Prostate gland (tissue), 2 donors: ENCODE measurements around the gene PHACTR2. TPM values are rescaled to one million over a fixed set of nuclear protein-coding genes. Genes with fewer than 3 reads are reported as not detected.

Source experiments
- DNase-seq: peaks from one replicate; pipeline ENCODE4 v3.0.0-alpha.2; 2019; ENCODE audit warnings: low spot score
- H3K27ac ChIP-seq, 2 donors: fragments of 200-600 bp; sonication (generic); 2 replicates each; pipeline ENCODE4 v1.5.1; 2017 to 2019
- H3K27me3 ChIP-seq: fragments of 200-600 bp; sonication (generic); replicated peaks from 2 replicates; pipeline ENCODE4 v1.5.1; 2019; ENCODE audit not compliant: insufficient read depth
- H3K36me3 ChIP-seq, 2 donors: fragments of 200-600 bp; sonication (generic); 1 replicate in 1 of 2; 2 replicates in 1 of 2; pipeline versions ENCODE4 v1.5.1 to v1.8.1; 2017 to 2019
- H3K4me1 ChIP-seq: fragments of 200-600 bp; sonication (generic); replicated peaks from 2 replicates; pipeline ENCODE4 v1.5.1; 2019
- H3K4me3 ChIP-seq, 2 donors: fragments of 200-600 bp; sonication (generic); 2 replicates each; pipeline ENCODE4 v1.5.1; 2017 to 2019
- H3K9me3 ChIP-seq: fragments of 200-600 bp; sonication (generic); 2 replicates; pipeline ENCODE4 v1.5.1; 2017
- CTCF ChIP-seq, 4 experiments: fragments of 200-600 bp in 2 of 4; fragments of 450-650 bp in 2 of 4; sonication (generic) in 2 of 4; IDR thresholded peaks; 1 replicate in 3 of 4; 2 replicates in 1 of 4; pipeline ENCODE4 v1.5.1; 2016 to 2019; ENCODE audit warnings: antibody characterized with exemption in 4 of 4, mild to moderate bottlenecking in 2 of 4, moderate library complexity in 2 of 4
- POLR2A ChIP-seq: fragments of 450-650 bp; IDR thresholded peaks from one replicate; pipeline ENCODE4 v1.6.1; 2016; ENCODE audit warnings: antibody characterized with exemption, mild to moderate bottlenecking
- POLR2AphosphoS5 ChIP-seq: sonication (generic); formaldehyde crosslinking; IDR thresholded peaks from one replicate; pipeline ENCODE4 v1.6.1; 2017; ENCODE audit warnings: antibody characterized with exemption
- WGBS: methylation state at CpG from one replicate; pipeline ENCODE4 v1.1.5; 2018; 5-methylcytosine and 5-hydroxymethylcytosine counted together
- intact Hi-C: fragments of 100-400 bp; cut with DNase I; formaldehyde crosslinking; loops from one replicate; pipeline ENCODE4 v1.14.2; 2022
- total RNA-seq, 2 donors: library from RNA; depleted of rRNA; stranded (reverse); fragments of >200 nt; gene quantifications; one replicate each; pipeline ENCODE4 v1.1.0, GENCODE V29; 2016

PHACTR2 gene
- total RNA-seq, 2 donors from 2014 or later: 41.4 to 108 TPM

- intact Hi-C loops: no loop called here
- TF ChIP-seq CTCF (IDR thresholded peaks at IDR 0.05) (no peak), POLR2AphosphoS5 (no peak), POLR2A (no peak)
- WGBS: 94% methylated on average over 1 of the region's 1 CpG
Measured at GRCh38 chr6:143708889-143709288, 31.1 kb downstream of the PHACTR2 start.

GRCh38 chr6:143711714-143712113 lies 33.9 kb downstream of the PHACTR2 start:
- H3K27me3 ChIP-seq: no peaks in the 10 kb centered on the region
- WGBS: 86% methylated on average over 3 of the region's 3 CpGs
- H3K36me3 ChIP-seq: no peaks in the 10 kb centered on the region
- TF ChIP-seq POLR2A (no peak), POLR2AphosphoS5 (no peak), CTCF (IDR thresholded peaks at IDR 0.05) (no peak)
- no peak overlapping the region for H3K27ac ChIP-seq
- H3K9me3 ChIP-seq: no peaks in the 10 kb centered on the region
- DNase-seq: no peak
- no peaks in the 10 kb centered on the region for H3K4me1 ChIP-seq
- H3K4me3 ChIP-seq: no peak overlapping the region
- intact Hi-C loops: no loop called here

More at GRCh38 chr6:143708889-143709288, 31.1 kb downstream of the PHACTR2 start:
- DNase-seq: no peak
- no peak overlapping the region for H3K27ac ChIP-seq
- no peak overlapping the region for H3K4me3 ChIP-seq
- no peaks in the 10 kb centered on the region for H3K27me3 ChIP-seq
- no peaks in the 10 kb centered on the region for H3K9me3 ChIP-seq
- no peaks in the 10 kb centered on the region for H3K36me3 ChIP-seq
- H3K4me1 ChIP-seq: no peaks in the 10 kb centered on the region

DNA sequence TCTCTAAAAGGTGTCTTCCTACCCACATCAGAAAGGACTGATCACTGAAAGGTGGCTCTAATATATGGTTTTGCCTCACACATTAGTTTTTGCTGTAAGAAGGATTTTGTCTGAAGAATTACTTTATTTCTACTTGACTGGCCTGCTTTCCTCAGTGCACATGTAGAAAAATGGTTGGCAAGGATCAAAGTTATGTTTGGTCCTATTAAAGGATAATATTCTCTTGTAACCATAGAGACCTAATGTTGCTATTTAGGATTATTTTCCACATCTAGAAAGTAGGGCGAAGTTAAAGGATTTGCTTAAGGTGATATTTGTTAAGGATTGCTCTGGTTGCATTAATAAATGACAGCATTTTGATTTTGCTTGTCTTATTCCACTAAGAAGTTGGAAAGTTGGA lies 40.7 kb downstream of the PHACTR2 start:
- Histone ChIP-seq H3K27ac (no peak overlapping the region), H3K9me3 (no peaks in the 10 kb centered on the region), H3K27me3 (no peaks in the 10 kb centered on the region), H3K4me3 (no peak overlapping the region), H3K36me3 (no peaks in the 10 kb centered on the region), H3K4me1 (no peaks in the 10 kb centered on the region)
- intact Hi-C loops: no loop called here
- 82% methylated on average over 1 of the region's 1 CpG for WGBS
- TF ChIP-seq POLR2A (no peak), CTCF (IDR thresholded peaks at IDR 0.05) (no peak), POLR2AphosphoS5 (no peak)
- no peak for DNase-seq

GRCh38 chr6:143721642-143722041 lies 43.9 kb downstream of the PHACTR2 start:
- intact Hi-C loops: no loop called here
- Histone ChIP-seq H3K9me3 (no peaks in the 10 kb centered on the region), H3K4me1 (no peaks in the 10 kb centered on the region), H3K36me3 (no peaks in the 10 kb centered on the region), H3K4me3 (no peak overlapping the region), H3K27me3 (no peaks in the 10 kb centered on the region), H3K27ac (peak overlapping the region in 1 of 2 donors; percentile 20)
- TF ChIP-seq POLR2A: no peak
- TF ChIP-seq POLR2AphosphoS5: peak; percentile 58
- peak; percentile 49 for DNase-seq

DNA sequence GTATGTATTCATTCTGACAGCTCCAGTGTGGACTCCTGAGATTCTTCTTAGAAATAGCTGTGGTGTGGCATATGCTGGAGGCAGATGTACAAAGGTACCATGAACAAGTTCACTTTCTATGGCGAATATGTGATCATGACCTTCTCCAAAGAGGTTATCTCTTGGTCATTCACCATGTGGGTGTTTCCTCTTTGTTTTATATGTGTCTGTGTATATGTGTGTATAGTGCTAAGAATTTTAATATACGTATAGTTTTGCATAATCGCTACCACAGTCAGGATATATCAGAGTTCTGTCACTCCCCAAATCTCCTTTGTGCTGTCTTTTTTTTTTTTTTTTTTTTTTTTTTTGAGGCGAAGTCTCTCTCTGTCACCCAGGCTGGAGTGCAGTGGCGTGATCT lies 47.1 kb downstream of the PHACTR2 start:
- Histone ChIP-seq H3K4me3 (no peak overlapping the region), H3K27me3 (no peaks in the 10 kb centered on the region), H3K9me3 (no peaks in the 10 kb centered on the region), H3K27ac (no peak overlapping the region), H3K4me1 (no peaks in the 10 kb centered on the region), H3K36me3 (no peaks in the 10 kb centered on the region)
- intact Hi-C loops: no loop called here
- 96% methylated on average over 5 of the region's 5 CpGs for WGBS
- TF ChIP-seq POLR2AphosphoS5 (no peak), CTCF (IDR thresholded peaks at IDR 0.05) (no peak), POLR2A (no peak)
- no peak for DNase-seq
